Body of pancreas (tissue), 4 donors: ENCODE measurements around the gene SSC5D. TPM values are rescaled to one million over a fixed set of nuclear protein-coding genes. Genes with fewer than 3 reads are reported as not detected.

ENCODE experiments used
- ATAC-seq: fragments of 150-250 bp; one replicate; pipeline ENCODE4 v1.9.1; 2016
- DNase-seq, 4 donors: peaks; one replicate each; pipeline ENCODE4 v3.0.0-alpha.2; 2019
- H3K27ac ChIP-seq, 4 donors: fragments of 200-600 bp; sonication (generic); 1 replicate in 3 of 4; 2 replicates in 1 of 4; pipeline versions ENCODE4 v1.5.1 to v1.6.1; 2016 to 2019; ENCODE audit warnings: mild to moderate bottlenecking in 1 of 4, mixed read lengths in 1 of 4, moderate library complexity in 1 of 4
- H3K27me3 ChIP-seq, 2 donors: fragments of 200-600 bp; sonication (generic); one replicate each; pipeline ENCODE4 v1.6.0; 2016; ENCODE audit warnings: mild to moderate bottlenecking in 1 of 2
- H3K36me3 ChIP-seq, 2 donors: fragments of 200-600 bp; sonication (generic); replicated peaks in 1 of 2; 2 replicates each; pipeline ENCODE4 v1.5.1; 2016; ENCODE audit warnings: low read depth in 2 of 2; ENCODE audit not compliant: insufficient read depth in 1 of 2
- H3K4me1 ChIP-seq: fragments of 200-600 bp; sonication (generic); one replicate; pipeline ENCODE4 v1.6.0; 2016
- H3K4me3 ChIP-seq, 2 donors: fragments of 200-600 bp; sonication (generic); 1 replicate in 1 of 2; 2 replicates in 1 of 2; pipeline ENCODE4 v1.5.1; 2016 to 2019
- H3K9me3 ChIP-seq, 3 donors: fragments of 200-600 bp; sonication (generic); 1 replicate in 2 of 3; 2 replicates in 1 of 3; pipeline ENCODE4 v1.5.1; 2016
- POLR2A ChIP-seq, 3 donors: fragments of 450-650 bp; IDR thresholded peaks; one replicate each; pipeline ENCODE4 v1.6.1; 2016; ENCODE audit warnings: antibody characterized with exemption in 3 of 3, mild to moderate bottlenecking in 2 of 3
- WGBS, 2 donors: methylation state at CpG; one replicate each; pipeline ENCODE4 v1.1.5; 2017; 5-methylcytosine and 5-hydroxymethylcytosine counted together
- intact Hi-C: fragments of 100-400 bp; cut with DNase I; formaldehyde crosslinking; loops from one replicate; pipeline ENCODE4 v1.15.1; 2023
- total RNA-seq, 2 donors: library from RNA; depleted of rRNA; stranded (reverse); fragments of >200 nt; gene quantifications; one replicate each; pipeline ENCODE4 v1.1.0, GENCODE V29; 2016
- TF ChIP-seq, protein P1 (sequence below), 7 experiments: fragments of 450-650 bp in 4 of 7; fragments of 200-600 bp in 3 of 7; sonication (generic) in 3 of 7; IDR thresholded peaks; one replicate each; pipeline ENCODE4 v1.5.1; 2016 to 2019; ENCODE audit warnings: antibody characterized with exemption in 7 of 7

The SSC5D gene
- total RNA-seq, 2 donors from 2014 or later, result 2.6 to 3.3 TPM

DNA sequence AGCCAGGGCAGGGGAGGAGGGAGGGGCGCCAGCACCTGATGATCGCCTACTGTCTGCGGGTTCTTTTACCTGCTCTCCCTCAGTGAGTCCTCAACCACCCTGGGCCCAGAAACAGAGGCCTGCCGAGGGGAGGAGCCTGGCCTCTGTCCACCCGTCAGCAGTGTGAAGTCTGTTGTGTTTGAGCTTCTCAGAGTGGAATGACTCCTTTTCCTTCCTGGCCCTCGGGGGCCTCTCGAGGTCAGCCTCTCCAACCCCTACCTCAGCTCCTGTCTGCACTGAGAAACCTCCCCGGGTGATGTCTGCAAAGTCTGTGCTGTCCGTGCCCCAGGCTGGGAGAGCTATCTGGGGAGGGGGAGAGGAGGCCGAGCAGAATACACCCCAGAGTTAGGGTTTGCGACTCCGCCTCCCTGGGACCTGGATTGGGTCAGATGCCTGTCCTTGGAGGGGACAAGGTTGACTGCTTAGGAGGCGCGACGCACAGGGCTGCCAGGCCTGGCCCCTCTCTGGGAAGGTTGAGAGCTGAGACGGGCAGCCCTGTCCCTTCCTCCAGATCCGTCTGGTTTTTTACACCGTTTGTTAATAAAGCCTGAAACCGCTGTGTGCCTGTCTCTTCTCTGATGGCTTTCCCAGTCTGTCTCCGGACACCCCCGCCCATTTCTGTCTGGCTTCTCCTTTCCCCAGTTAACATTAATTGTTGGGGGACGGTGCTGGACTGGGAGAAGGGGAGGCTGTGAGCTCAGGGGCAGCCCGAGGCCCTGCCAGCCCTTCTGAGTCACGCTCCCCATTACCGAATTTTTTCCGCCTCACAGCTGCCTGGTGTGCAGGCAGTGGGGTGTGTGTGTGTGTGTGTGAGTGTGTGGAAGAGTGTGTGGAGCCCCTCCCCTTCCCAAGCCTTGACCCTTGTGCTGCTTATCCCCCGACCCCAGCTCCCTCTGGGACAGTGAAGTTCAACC lies 989 bp upstream of the SSC5D start:
- WGBS, 2 donors, result 36 to 42% methylated on average over 11 to 27 of the region's 27 CpGs
- no peaks in the 10 kb centered on the region for H3K27me3 ChIP-seq
- intact Hi-C loops, result no loop called here
- ATAC-seq (no peak), DNase-seq (no peak)
- peak overlapping the region in 3 of 4 donors; percentile 12 to 64 (median 57) for H3K27ac ChIP-seq
- no peaks in the 10 kb centered on the region for H3K9me3 ChIP-seq
- TF ChIP-seq, protein P1, sequence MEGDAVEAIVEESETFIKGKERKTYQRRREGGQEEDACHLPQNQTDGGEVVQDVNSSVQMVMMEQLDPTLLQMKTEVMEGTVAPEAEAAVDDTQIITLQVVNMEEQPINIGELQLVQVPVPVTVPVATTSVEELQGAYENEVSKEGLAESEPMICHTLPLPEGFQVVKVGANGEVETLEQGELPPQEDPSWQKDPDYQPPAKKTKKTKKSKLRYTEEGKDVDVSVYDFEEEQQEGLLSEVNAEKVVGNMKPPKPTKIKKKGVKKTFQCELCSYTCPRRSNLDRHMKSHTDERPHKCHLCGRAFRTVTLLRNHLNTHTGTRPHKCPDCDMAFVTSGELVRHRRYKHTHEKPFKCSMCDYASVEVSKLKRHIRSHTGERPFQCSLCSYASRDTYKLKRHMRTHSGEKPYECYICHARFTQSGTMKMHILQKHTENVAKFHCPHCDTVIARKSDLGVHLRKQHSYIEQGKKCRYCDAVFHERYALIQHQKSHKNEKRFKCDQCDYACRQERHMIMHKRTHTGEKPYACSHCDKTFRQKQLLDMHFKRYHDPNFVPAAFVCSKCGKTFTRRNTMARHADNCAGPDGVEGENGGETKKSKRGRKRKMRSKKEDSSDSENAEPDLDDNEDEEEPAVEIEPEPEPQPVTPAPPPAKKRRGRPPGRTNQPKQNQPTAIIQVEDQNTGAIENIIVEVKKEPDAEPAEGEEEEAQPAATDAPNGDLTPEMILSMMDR (IDR thresholded peaks at IDR 0.05), result no peak
- no peak for TF ChIP-seq POLR2A (IDR thresholded peaks at IDR 0.05)
- H3K4me3 ChIP-seq, result no peak overlapping the region
- no peaks in the 10 kb centered on the region for H3K36me3 ChIP-seq
- peaks cover 39% of the 10 kb centered on the region for H3K4me1 ChIP-seq

DNA sequence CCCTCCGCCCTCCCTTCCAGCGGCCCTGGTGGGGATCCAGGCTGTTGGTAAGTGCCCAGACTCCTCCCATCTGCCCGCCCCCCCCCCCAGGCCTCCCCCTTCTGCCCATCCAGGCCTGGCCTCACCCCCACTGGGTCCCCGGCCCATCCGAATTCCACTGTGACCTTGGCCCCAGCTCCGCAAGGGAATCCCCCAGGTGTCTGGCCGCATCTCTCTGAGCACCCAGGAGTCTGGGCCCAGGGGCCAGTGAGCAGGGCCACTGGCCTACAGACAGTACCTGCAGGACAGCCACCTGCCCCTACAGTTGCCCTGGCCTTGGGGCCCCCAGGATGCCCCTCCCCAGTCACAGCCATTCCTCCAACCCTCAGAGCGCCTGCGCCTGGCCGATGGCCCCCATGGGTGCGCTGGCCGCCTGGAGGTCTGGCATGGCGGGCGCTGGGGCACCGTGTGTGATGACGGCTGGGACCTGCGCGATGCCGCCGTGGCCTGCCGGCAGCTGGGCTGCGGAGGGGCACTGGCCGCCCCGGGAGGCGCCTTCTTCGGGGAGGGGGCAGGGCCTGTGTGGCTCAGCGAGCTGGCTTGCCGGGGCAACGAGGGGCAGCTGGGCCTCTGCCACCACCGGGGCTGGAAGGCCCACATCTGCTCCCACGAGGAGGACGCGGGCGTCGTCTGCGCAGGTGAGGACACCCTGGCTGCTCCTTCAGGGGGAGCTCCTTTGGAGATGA lies 912 bp downstream of the SSC5D start:
- intact Hi-C loops, result no loop called here
- Histone ChIP-seq H3K27me3 (no peaks in the 10 kb centered on the region), H3K9me3 (no peaks in the 10 kb centered on the region), H3K36me3 (no peaks in the 10 kb centered on the region), H3K4me3 (no peak overlapping the region), H3K4me1 (peaks cover 37% of the 10 kb centered on the region), H3K27ac (peak overlapping the region in 1 of 4 donors; percentile 17)
- TF ChIP-seq, protein P1 (IDR thresholded peaks at IDR 0.05), result no peak
- TF ChIP-seq POLR2A (IDR thresholded peaks at IDR 0.05), result no peak
- DNase-seq, result no peak
- WGBS, 2 donors, result 48% methylated on average over 34 of the region's 36 CpGs; no CpG with 5 or more reads in 1 of the 2 donors
- ATAC-seq, result no peak

DNA sequence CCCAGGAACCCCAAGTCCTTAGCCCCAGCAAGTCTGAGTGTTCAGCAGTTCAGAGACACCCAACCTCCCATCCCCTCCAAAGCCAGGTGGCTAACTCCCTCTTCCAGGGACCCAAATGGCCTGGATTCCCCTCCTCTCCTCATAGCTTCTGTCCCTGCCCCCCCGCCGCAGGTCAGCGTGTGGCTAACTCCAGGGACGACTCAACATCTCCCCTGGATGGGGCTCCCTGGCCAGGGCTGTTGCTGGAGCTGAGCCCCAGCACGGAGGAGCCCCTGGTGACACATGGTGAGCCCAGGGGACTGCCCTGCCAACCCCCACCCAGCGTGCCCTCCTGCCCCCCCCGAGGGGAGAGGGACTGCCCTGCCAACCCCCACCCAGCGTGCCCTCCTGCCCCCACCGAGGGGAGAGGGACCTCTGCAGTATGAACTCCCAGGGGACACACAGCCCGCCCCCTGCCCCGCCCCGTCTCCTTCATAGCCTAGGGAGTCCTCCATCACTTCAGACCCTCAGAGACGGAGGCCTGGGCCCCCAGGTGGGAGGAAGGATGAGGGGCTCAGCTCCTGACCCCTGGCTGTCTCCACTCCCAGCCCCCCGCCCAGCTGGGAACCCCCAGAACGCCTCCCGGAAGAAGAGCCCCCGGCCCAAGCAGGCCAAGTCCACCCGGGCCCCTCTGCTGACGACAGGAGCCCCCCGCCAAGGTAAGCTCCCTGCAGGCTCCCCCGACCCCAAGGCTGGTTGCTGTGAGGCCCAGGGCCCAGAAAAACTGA lies 1.7 kb downstream of the SSC5D start:
- Histone ChIP-seq H3K36me3 (no peaks in the 10 kb centered on the region), H3K27me3 (no peaks in the 10 kb centered on the region), H3K9me3 (no peaks in the 10 kb centered on the region), H3K27ac (no peak overlapping the region), H3K4me1 (peaks cover 30% of the 10 kb centered on the region), H3K4me3 (no peak overlapping the region)
- TF ChIP-seq, protein P1 (IDR thresholded peaks at IDR 0.05), result no peak
- TF ChIP-seq POLR2A (IDR thresholded peaks at IDR 0.05), result no peak
- whole genome bisulfite sequencing, 2 donors, result 29 to 52% methylated on average over 4 to 19 of the region's 21 CpGs
- ATAC-seq, result no peak
- no peak for DNase-seq
- intact Hi-C loops, result no loop called here

- intact Hi-C loops, result no loop called here
- H3K36me3 ChIP-seq, result no peaks in the 10 kb centered on the region
- no peak overlapping the region for H3K4me3 ChIP-seq
- no peak overlapping the region for H3K27ac ChIP-seq
- no peaks in the 10 kb centered on the region for H3K9me3 ChIP-seq
- DNase-seq, result no peak
- no peaks in the 10 kb centered on the region for H3K27me3 ChIP-seq
- TF ChIP-seq POLR2A (IDR thresholded peaks at IDR 0.05), result no peak
- TF ChIP-seq, protein P1 (IDR thresholded peaks at IDR 0.05), result no peak
- H3K4me1 ChIP-seq, result peaks cover 22% of the 10 kb centered on the region
- ATAC-seq, result no peak
- WGBS, 2 donors, result 59 to 64% methylated on average over 13 to 49 of the region's 52 CpGs
These were observed 2.5 kb downstream of the SSC5D start for GRCh38 chr19:55490478-55491432.
